ENCODE results near the gene NDRG4. TPM values are rescaled to one million over a fixed set of nuclear protein-coding genes. Genes with fewer than 3 reads are reported as not detected.

The NDRG4 gene
- polyA plus RNA-seq, 1 donor from 2014 or later: 507 TPM

DNA sequence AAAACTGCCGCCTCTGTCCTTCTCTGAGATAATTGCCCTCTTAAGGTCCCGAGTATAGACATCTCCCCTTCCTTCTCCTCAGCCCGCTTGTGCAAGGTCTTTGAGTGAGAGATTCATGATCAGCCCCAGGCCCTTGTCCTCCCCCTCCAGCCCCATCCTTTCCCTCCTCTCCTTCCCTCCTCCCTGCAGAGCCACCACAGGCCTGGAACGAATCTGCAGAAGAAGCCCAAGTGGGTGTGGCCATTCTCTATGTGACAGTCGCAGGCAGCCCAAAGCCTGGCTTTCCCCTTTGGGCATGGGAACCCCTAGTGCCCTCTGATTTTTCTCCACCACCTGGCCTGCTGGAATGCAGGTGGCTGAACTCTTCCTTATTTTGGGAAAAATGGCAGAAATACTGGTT is 7.2 kb upstream of the NDRG4 start:
- Histone ChIP-seq H4K20me1 (ENCODE audit: insufficient read depth) (no peaks in the 10 kb centered on the region), H3K9ac (ENCODE audit: low read length) (peak overlapping the region; percentile 1), H3K9me3 (ENCODE audit: low read length) (no peaks in the 10 kb centered on the region), H3K36me3 (ENCODE audit: insufficient read depth, low read length) (no peaks in the 10 kb centered on the region), H3K4me2 (ENCODE audit: low read length) (no peak overlapping the region), H3K27ac (ENCODE audit: low read length) (peak overlapping the region; percentile 100), H3F3A (ENCODE audit: insufficient read depth, low read length, poor library complexity, severe bottlenecking) (peaks cover 22% of the 10 kb centered on the region), H3K9me2 (ENCODE audit: insufficient read depth, low read length) (no peaks in the 10 kb centered on the region), H3K79me2 (replicated peaks; ENCODE audit: insufficient read depth, low read length) (no peaks in the 10 kb centered on the region), H3K4me3 (ENCODE audit: low read length) (no peak overlapping the region), H2AFZ (ENCODE audit: low read depth, low read length) (no peak overlapping the region), H3K27me3 (ENCODE audit: insufficient read depth, low read depth, low read length) (no peaks in the 10 kb centered on the region)
- TF ChIP-seq RAD21 (conservative IDR thresholded peaks at IDR 0.05) (no peak), EZH2 (IDR thresholded peaks at IDR 0.05; ENCODE audit: borderline replicate concordance, insufficient read depth, low read length, poor library complexity, severe bottlenecking) (no peak), POLR2AphosphoS5 (IDR thresholded peaks at IDR 0.05) (no peak), TAF1 (IDR thresholded peaks at IDR 0.05; ENCODE audit: low read depth) (no peak), SMC3 (conservative IDR thresholded peaks at IDR 0.05; ENCODE audit: poor library complexity) (no peak), MXI1 (conservative IDR thresholded peaks at IDR 0.05; ENCODE audit: poor library complexity, severe bottlenecking) (no peak), EP300 (conservative IDR thresholded peaks at IDR 0.05; ENCODE audit: poor library complexity, severe bottlenecking) (no peak), REST (IDR thresholded peaks at IDR 0.05; ENCODE audit: borderline replicate concordance) (no peak)
- TF ChIP-seq, protein P1, sequence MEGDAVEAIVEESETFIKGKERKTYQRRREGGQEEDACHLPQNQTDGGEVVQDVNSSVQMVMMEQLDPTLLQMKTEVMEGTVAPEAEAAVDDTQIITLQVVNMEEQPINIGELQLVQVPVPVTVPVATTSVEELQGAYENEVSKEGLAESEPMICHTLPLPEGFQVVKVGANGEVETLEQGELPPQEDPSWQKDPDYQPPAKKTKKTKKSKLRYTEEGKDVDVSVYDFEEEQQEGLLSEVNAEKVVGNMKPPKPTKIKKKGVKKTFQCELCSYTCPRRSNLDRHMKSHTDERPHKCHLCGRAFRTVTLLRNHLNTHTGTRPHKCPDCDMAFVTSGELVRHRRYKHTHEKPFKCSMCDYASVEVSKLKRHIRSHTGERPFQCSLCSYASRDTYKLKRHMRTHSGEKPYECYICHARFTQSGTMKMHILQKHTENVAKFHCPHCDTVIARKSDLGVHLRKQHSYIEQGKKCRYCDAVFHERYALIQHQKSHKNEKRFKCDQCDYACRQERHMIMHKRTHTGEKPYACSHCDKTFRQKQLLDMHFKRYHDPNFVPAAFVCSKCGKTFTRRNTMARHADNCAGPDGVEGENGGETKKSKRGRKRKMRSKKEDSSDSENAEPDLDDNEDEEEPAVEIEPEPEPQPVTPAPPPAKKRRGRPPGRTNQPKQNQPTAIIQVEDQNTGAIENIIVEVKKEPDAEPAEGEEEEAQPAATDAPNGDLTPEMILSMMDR (IDR thresholded peaks at IDR 0.05; ENCODE audit: poor library complexity, severe bottlenecking): no peak

- Histone ChIP-seq H4K20me1 (ENCODE audit: insufficient read depth) (no peaks in the 10 kb centered on the region), H3K4me2 (ENCODE audit: low read length) (peak overlapping the region; percentile 2), H3K9ac (ENCODE audit: low read length) (peak overlapping the region; percentile 90), H3K27me3 (ENCODE audit: insufficient read depth, low read depth, low read length) (no peaks in the 10 kb centered on the region), H3K79me2 (replicated peaks; ENCODE audit: insufficient read depth, low read length) (peaks cover 2% of the 10 kb centered on the region), H3K9me3 (ENCODE audit: low read length) (no peaks in the 10 kb centered on the region), H3K9me2 (ENCODE audit: insufficient read depth, low read length) (no peaks in the 10 kb centered on the region), H3K36me3 (ENCODE audit: insufficient read depth, low read length) (no peaks in the 10 kb centered on the region), H2AFZ (ENCODE audit: low read depth, low read length) (no peak overlapping the region), H3K4me3 (ENCODE audit: low read length) (peak overlapping the region; percentile 59), H3F3A (ENCODE audit: insufficient read depth, low read length, poor library complexity, severe bottlenecking) (peaks cover 25% of the 10 kb centered on the region), H3K27ac (ENCODE audit: low read length) (peak overlapping the region; percentile 100)
- TF ChIP-seq SMC3 (conservative IDR thresholded peaks at IDR 0.05; ENCODE audit: poor library complexity) (no peak), TAF1 (IDR thresholded peaks at IDR 0.05; ENCODE audit: low read depth) (no peak), POLR2AphosphoS5 (IDR thresholded peaks at IDR 0.05) (no peak), EZH2 (IDR thresholded peaks at IDR 0.05; ENCODE audit: borderline replicate concordance, insufficient read depth, low read length, poor library complexity, severe bottlenecking) (no peak), MXI1 (conservative IDR thresholded peaks at IDR 0.05; ENCODE audit: poor library complexity, severe bottlenecking) (no peak), EP300 (conservative IDR thresholded peaks at IDR 0.05; ENCODE audit: poor library complexity, severe bottlenecking) (no peak), REST (IDR thresholded peaks at IDR 0.05; ENCODE audit: borderline replicate concordance) (no peak), RAD21 (conservative IDR thresholded peaks at IDR 0.05) (no peak)
- TF ChIP-seq, protein P1 (IDR thresholded peaks at IDR 0.05; ENCODE audit: poor library complexity, severe bottlenecking): no peak
These were observed 6.0 kb upstream of the NDRG4 start for GRCh38 chr16:58493756-58494431.

All from neural cell (in vitro differentiated cells).